ENCODE measurements around the gene CHRDL2.

The CHRDL2 gene

DNA sequence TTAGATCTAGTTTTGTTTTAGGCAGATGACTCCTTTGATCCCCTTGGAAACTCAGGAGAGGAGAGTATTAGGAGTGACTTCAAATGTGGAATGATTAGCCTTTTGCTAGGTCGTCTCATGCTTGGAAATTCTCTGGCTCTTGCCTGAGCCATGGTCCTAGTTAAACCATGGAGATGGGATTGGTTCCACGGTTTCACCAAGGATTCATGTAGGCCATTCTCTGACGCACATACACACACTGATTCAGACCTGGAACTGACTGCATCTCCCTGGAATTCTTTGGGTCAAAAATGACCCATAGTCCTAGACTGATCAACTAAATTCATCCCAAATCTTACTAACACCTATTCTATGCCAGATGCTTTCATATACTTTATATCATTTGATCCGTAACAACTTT, 82.3 kb downstream of the CHRDL2 start:
- Histone ChIP-seq H3K9me2 (replicated peaks; ENCODE audit: low read depth, low read length) (no peaks in the 10 kb centered on the region), H3K4me3 (ENCODE audit: low read length, poor library complexity, severe bottlenecking) (no peak overlapping the region), H3K4me1 (ENCODE audit: insufficient read depth, low read length, poor library complexity, severe bottlenecking) (no peaks in the 10 kb centered on the region), H3K36me3 (ENCODE audit: insufficient read depth, low read length) (peaks cover 7% of the 10 kb centered on the region; the same call in 1 of the 2 replicates), H3K79me2 (ENCODE audit: insufficient read depth, low read length) (no peaks in the 10 kb centered on the region), H3K27me3 (ENCODE audit: insufficient read depth, low read length, poor library complexity, severe bottlenecking) (no peaks in the 10 kb centered on the region), H3K4me2 (ENCODE audit: low read depth, low read length, poor library complexity, severe bottlenecking) (no peak overlapping the region), H4K20me1 (ENCODE audit: insufficient read depth, low read length, poor library complexity, severe bottlenecking) (no peaks in the 10 kb centered on the region), H2AFZ (ENCODE audit: low read length) (no peak overlapping the region), H3K9me3 (ENCODE audit: insufficient read depth, low read depth, low read length) (no peaks in the 10 kb centered on the region; the same call in 1 of the 2 replicates), H3K9ac (ENCODE audit: low read depth, low read length, poor library complexity, severe bottlenecking) (no peak overlapping the region), H3F3A (ENCODE audit: low read depth) (no peaks in the 10 kb centered on the region)
- TF ChIP-seq EZH2phosphoT487 (IDR thresholded peaks at IDR 0.05; ENCODE audit: borderline replicate concordance), result no peak
- TF ChIP-seq, protein P1, sequence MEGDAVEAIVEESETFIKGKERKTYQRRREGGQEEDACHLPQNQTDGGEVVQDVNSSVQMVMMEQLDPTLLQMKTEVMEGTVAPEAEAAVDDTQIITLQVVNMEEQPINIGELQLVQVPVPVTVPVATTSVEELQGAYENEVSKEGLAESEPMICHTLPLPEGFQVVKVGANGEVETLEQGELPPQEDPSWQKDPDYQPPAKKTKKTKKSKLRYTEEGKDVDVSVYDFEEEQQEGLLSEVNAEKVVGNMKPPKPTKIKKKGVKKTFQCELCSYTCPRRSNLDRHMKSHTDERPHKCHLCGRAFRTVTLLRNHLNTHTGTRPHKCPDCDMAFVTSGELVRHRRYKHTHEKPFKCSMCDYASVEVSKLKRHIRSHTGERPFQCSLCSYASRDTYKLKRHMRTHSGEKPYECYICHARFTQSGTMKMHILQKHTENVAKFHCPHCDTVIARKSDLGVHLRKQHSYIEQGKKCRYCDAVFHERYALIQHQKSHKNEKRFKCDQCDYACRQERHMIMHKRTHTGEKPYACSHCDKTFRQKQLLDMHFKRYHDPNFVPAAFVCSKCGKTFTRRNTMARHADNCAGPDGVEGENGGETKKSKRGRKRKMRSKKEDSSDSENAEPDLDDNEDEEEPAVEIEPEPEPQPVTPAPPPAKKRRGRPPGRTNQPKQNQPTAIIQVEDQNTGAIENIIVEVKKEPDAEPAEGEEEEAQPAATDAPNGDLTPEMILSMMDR (conservative IDR thresholded peaks at IDR 0.05; ENCODE audit: low read length), result no peak

DNA sequence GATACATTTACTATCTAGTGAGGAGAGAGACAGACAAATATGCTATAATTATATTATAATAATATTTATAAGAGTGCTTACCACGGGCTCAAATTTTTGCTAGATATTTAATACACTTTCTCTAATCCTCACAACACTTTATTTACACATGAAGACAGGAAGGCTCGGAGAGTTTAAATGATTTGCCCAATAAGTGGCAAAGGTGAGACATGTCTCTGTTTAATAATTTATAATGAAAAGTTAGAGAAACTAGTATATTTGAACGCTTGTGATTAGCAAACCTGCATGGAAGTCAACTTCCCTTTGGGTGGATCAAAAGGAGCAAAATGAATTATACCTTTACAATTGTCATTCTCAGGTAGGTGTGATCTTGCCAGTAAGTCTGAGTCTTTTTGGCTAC, 83.4 kb downstream of the CHRDL2 start:
- Histone ChIP-seq H3K9ac (ENCODE audit: low read depth, low read length, poor library complexity, severe bottlenecking) (no peak overlapping the region), H3K4me1 (ENCODE audit: insufficient read depth, low read length, poor library complexity, severe bottlenecking) (no peaks in the 10 kb centered on the region), H3K27me3 (ENCODE audit: insufficient read depth, low read length, poor library complexity, severe bottlenecking) (no peaks in the 10 kb centered on the region), H2AFZ (ENCODE audit: low read length) (no peak overlapping the region), H3K9me2 (replicated peaks; ENCODE audit: low read depth, low read length) (no peaks in the 10 kb centered on the region), H3F3A (ENCODE audit: low read depth) (no peaks in the 10 kb centered on the region), H3K9me3 (ENCODE audit: insufficient read depth, low read depth, low read length) (no peaks in the 10 kb centered on the region), H3K36me3 (ENCODE audit: insufficient read depth, low read length) (peaks cover 11% of the 10 kb centered on the region; the same call in 1 of the 2 replicates), H4K20me1 (ENCODE audit: insufficient read depth, low read length, poor library complexity, severe bottlenecking) (no peaks in the 10 kb centered on the region), H3K4me2 (ENCODE audit: low read depth, low read length, poor library complexity, severe bottlenecking) (no peak overlapping the region), H3K4me3 (ENCODE audit: low read length, poor library complexity, severe bottlenecking) (no peak overlapping the region), H3K79me2 (ENCODE audit: insufficient read depth, low read length) (no peaks in the 10 kb centered on the region)
- TF ChIP-seq, protein P1 (conservative IDR thresholded peaks at IDR 0.05; ENCODE audit: low read length), result no peak
- TF ChIP-seq EZH2phosphoT487 (IDR thresholded peaks at IDR 0.05; ENCODE audit: borderline replicate concordance), result no peak

DNA sequence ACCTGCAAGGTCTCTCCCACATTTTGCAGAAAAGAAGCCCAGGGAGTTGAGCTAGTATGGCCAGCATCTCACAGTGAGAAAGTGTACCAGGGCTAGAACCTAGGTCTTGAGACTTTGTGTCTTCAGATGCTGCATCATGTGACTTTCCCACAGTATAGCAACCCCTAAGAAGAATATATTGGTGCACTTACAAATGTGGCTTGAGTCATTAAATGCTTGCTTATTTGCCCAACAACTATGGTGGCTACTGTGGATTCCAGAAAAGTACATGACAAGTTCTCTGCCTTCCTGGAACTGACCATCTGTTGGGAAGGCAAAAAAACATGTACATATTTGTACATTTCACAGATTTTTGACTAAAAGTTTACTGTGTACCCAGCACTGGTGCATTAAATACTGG, 83.8 kb downstream of the CHRDL2 start:
- Histone ChIP-seq H3K4me3 (ENCODE audit: low read length, poor library complexity, severe bottlenecking) (no peak overlapping the region), H3K27me3 (ENCODE audit: insufficient read depth, low read length, poor library complexity, severe bottlenecking) (no peaks in the 10 kb centered on the region), H3K36me3 (ENCODE audit: insufficient read depth, low read length) (peaks cover 15% of the 10 kb centered on the region; the same call in 1 of the 2 replicates), H3K4me1 (ENCODE audit: insufficient read depth, low read length, poor library complexity, severe bottlenecking) (no peaks in the 10 kb centered on the region), H2AFZ (ENCODE audit: low read length) (no peak overlapping the region), H4K20me1 (ENCODE audit: insufficient read depth, low read length, poor library complexity, severe bottlenecking) (no peaks in the 10 kb centered on the region), H3K9ac (ENCODE audit: low read depth, low read length, poor library complexity, severe bottlenecking) (no peak overlapping the region), H3F3A (ENCODE audit: low read depth) (no peaks in the 10 kb centered on the region), H3K4me2 (ENCODE audit: low read depth, low read length, poor library complexity, severe bottlenecking) (no peak overlapping the region), H3K9me2 (replicated peaks; ENCODE audit: low read depth, low read length) (no peaks in the 10 kb centered on the region), H3K79me2 (ENCODE audit: insufficient read depth, low read length) (no peaks in the 10 kb centered on the region), H3K9me3 (ENCODE audit: insufficient read depth, low read depth, low read length) (no peaks in the 10 kb centered on the region)
- TF ChIP-seq, protein P1 (conservative IDR thresholded peaks at IDR 0.05; ENCODE audit: low read length), result no peak
